ENCODE measurements around the gene FREY1.

FREY1 gene

DNA sequence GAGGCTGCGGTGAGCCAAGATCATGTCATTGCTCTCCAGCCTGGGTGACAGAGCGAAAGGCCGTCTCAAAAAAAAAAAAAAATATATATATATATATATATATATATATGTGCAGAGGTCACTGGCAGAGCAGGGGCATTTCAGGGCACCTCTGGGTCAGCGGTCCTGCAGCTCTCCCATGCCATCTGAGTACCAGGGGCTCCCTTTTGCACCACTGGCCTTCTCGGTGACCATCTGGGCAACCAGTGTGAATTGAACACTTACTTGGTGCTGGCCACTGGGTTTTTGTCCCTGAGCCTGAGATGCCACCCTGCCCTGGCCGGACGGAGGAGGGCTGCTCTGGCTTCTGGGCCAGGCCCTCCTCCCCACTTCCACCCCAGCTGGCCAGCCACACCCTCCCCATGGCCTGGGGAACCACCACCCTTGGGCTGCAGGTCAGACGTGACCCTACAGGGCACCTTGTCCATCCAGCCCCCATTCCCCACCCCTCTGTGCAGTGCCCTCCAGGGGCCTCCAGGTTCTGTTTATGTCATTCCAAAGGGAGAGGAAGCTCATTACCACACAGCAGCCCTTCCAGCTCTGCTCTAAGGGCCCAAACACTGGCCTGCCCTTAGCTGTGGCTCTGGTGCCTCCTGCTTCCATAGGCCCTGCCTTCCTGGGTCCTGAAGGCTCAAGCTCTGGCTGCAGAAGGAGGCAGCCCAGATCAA lies 11.4 kb downstream of the FREY1 start:
- Histone ChIP-seq H3K4me3 (ENCODE audit: low read length) (no peak overlapping the region), H3K36me3 (ENCODE audit: control insufficient read depth, insufficient read depth, low read length) (no peaks in the 10 kb centered on the region), H3K9me3 (ENCODE audit: control insufficient read depth, low read length) (no peaks in the 10 kb centered on the region), H3K9ac (ENCODE audit: low read length) (peak overlapping the region; percentile 15), H3K4me1 (ENCODE audit: control insufficient read depth, insufficient read depth, low read length) (peaks cover 10% of the 10 kb centered on the region), H3K27me3 (ENCODE audit: control insufficient read depth, insufficient read depth, low read length) (peaks cover 31% of the 10 kb centered on the region)

DNA sequence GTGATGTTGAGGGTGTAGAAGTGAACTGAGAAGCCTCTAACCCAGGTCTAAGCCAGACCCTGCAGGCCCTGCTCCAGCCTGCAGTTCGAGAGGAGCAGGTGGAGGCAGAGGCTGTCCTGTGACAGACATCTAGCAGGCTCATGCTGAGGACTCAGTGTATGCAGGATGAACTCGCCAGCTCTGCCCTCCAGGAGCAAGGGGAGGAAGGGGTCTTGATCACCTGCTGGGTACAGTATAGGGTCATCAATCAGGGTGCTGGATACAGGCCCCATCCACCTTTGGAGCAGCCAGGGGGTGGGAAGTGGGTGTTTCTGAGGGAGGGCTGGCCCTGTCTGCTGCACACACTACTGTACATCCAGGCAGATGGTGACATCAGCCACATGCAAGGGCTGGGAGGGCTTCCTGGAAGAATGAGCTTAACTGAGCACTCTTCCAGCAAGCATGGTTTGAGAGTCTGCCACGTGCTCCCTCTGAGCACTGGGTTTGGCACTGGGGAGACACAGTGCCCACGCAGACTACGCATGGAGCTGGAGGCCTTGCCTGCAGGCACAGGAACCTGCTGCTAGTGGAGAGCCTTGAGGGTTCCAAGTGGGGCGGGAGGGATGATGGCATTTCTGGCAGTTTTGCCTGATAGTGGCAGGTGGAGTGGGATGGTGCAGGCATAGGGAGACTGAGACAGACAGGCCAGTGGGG lies 12.4 kb downstream of the FREY1 start:
- H3K27me3 ChIP-seq (ENCODE audit: control insufficient read depth, insufficient read depth, low read length), result peaks cover 27% of the 10 kb centered on the region
- no peaks in the 10 kb centered on the region for H3K9me3 ChIP-seq (ENCODE audit: control insufficient read depth, low read length)
- H3K36me3 ChIP-seq (ENCODE audit: control insufficient read depth, insufficient read depth, low read length), result no peaks in the 10 kb centered on the region
- H3K9ac ChIP-seq (ENCODE audit: low read length), result no peak overlapping the region
- peaks cover 10% of the 10 kb centered on the region for H3K4me1 ChIP-seq (ENCODE audit: control insufficient read depth, insufficient read depth, low read length)
- H3K4me3 ChIP-seq (ENCODE audit: low read length), result no peak overlapping the region

- no peak overlapping the region for H3K9ac ChIP-seq (ENCODE audit: low read length)
Observed at GRCh38 chr11:45892856-45893255, 14.2 kb downstream of the FREY1 start.

DNA sequence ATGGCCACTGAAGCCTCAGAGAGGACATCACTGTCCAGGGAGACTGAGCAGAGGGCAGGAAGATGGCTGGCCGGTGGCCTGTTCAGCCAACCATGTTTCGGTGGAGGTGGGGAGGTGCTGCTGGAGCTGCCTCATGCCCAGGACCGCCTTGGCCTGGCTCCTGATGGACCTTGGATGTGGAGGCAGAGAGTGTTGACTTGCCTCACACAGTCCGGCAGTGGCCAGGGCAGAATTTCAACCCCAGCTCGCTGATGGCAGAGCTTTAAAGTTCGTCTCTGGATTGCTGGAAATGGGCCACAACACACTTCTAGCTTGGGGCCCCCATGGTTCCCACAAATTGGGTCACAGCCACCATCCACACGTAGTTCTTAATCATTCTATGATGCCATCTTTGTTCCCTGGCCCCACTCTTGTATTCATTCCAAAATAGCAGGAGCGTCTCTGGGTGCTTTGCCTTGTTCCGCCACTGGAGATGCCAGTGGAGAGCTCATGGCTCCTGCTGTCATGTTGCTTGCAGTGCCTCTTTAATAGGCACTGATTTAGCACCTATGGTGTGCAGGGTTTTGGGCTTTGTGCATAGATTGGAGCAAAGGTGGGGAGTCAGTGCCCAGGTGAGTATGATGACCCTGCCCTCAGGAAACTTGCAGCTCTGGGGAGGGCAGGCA lies 16.1 kb downstream of the FREY1 start:
- Histone ChIP-seq H3K9ac (ENCODE audit: low read length) (no peak overlapping the region), H3K9me3 (ENCODE audit: control insufficient read depth, low read length) (no peaks in the 10 kb centered on the region), H3K4me3 (ENCODE audit: low read length) (no peak overlapping the region), H3K27me3 (ENCODE audit: control insufficient read depth, insufficient read depth, low read length) (peaks cover 8% of the 10 kb centered on the region), H3K36me3 (ENCODE audit: control insufficient read depth, insufficient read depth, low read length) (no peaks in the 10 kb centered on the region), H3K4me1 (ENCODE audit: control insufficient read depth, insufficient read depth, low read length) (no peaks in the 10 kb centered on the region)

More at GRCh38 chr11:45892856-45893255, 14.2 kb downstream of the FREY1 start:
- H3K4me1 ChIP-seq (ENCODE audit: control insufficient read depth, insufficient read depth, low read length), result no peaks in the 10 kb centered on the region
- H3K4me3 ChIP-seq (ENCODE audit: low read length), result no peak overlapping the region
- H3K9me3 ChIP-seq (ENCODE audit: control insufficient read depth, low read length), result no peaks in the 10 kb centered on the region
- no peaks in the 10 kb centered on the region for H3K36me3 ChIP-seq (ENCODE audit: control insufficient read depth, insufficient read depth, low read length)
- peaks cover 18% of the 10 kb centered on the region for H3K27me3 ChIP-seq (ENCODE audit: control insufficient read depth, insufficient read depth, low read length)

DNA sequence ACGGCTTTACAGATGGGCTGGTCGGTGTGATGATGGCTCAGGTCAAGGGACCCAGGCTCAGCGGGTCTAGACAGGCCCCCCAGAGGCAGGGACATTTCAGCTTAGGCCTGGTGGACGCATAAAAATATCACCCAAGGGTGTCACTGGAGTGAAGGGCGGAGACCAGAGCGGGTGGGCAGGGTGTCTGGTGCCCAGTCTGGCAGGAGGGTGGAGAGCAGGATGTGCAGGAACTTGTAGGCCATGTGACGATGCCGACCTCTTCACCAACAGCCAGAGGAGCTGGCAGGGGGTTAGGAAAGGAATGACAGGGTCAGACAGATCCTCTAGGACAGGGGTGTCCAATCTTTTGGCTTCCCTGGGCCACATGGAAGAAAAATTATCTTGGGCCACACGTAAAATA lies 17.1 kb downstream of the FREY1 start:
- Histone ChIP-seq H3K9me3 (ENCODE audit: control insufficient read depth, low read length) (no peaks in the 10 kb centered on the region), H3K9ac (ENCODE audit: low read length) (no peak overlapping the region), H3K36me3 (ENCODE audit: control insufficient read depth, insufficient read depth, low read length) (no peaks in the 10 kb centered on the region), H3K27me3 (ENCODE audit: control insufficient read depth, insufficient read depth, low read length) (peaks cover 4% of the 10 kb centered on the region), H3K4me1 (ENCODE audit: control insufficient read depth, insufficient read depth, low read length) (peaks cover 3% of the 10 kb centered on the region), H3K4me3 (ENCODE audit: low read length) (no peak overlapping the region)

DNA sequence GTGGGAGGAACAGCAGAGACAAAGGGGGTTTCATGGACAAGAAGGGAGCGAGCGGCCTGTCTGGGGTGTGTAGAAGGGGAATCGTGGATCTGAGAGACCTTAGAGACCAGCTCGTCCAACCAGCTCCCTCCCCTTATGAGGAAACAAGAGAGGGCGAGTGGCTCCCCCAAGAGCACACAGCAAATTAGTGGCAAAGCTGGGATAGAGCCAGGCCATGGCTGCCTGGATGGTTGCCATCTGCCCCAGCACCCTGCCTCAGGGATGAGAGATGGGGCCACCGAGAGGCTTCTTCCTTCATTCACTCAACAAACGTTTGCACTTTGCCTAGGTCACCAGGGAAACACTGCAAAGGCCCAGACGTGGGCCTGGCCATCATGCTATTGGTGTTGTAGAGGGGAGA lies 17.5 kb downstream of the FREY1 start:
- Histone ChIP-seq H3K27me3 (ENCODE audit: control insufficient read depth, insufficient read depth, low read length) (peaks cover 4% of the 10 kb centered on the region), H3K36me3 (ENCODE audit: control insufficient read depth, insufficient read depth, low read length) (no peaks in the 10 kb centered on the region), H3K9ac (ENCODE audit: low read length) (no peak overlapping the region), H3K4me3 (ENCODE audit: low read length) (no peak overlapping the region), H3K9me3 (ENCODE audit: control insufficient read depth, low read length) (no peaks in the 10 kb centered on the region), H3K4me1 (ENCODE audit: control insufficient read depth, insufficient read depth, low read length) (peaks cover 4% of the 10 kb centered on the region)

GRCh38 chr11:45887587-45887986 lies 19.5 kb downstream of the FREY1 start:
- no peaks in the 10 kb centered on the region for H3K36me3 ChIP-seq (ENCODE audit: control insufficient read depth, insufficient read depth, low read length)
- no peaks in the 10 kb centered on the region for H3K27me3 ChIP-seq (ENCODE audit: control insufficient read depth, insufficient read depth, low read length)
- H3K9ac ChIP-seq (ENCODE audit: low read length), result no peak overlapping the region
- H3K4me3 ChIP-seq (ENCODE audit: low read length), result no peak overlapping the region
- H3K4me1 ChIP-seq (ENCODE audit: control insufficient read depth, insufficient read depth, low read length), result peaks cover 4% of the 10 kb centered on the region
- no peaks in the 10 kb centered on the region for H3K9me3 ChIP-seq (ENCODE audit: control insufficient read depth, low read length)

GRCh38 chr11:45886816-45887520 lies 20.1 kb downstream of the FREY1 start:
- Histone ChIP-seq H3K9ac (ENCODE audit: low read length) (no peak overlapping the region), H3K4me3 (ENCODE audit: low read length) (no peak overlapping the region), H3K27me3 (ENCODE audit: control insufficient read depth, insufficient read depth, low read length) (no peaks in the 10 kb centered on the region), H3K4me1 (ENCODE audit: control insufficient read depth, insufficient read depth, low read length) (peaks cover 4% of the 10 kb centered on the region), H3K36me3 (ENCODE audit: control insufficient read depth, insufficient read depth, low read length) (no peaks in the 10 kb centered on the region), H3K9me3 (ENCODE audit: control insufficient read depth, low read length) (no peaks in the 10 kb centered on the region)

DNA sequence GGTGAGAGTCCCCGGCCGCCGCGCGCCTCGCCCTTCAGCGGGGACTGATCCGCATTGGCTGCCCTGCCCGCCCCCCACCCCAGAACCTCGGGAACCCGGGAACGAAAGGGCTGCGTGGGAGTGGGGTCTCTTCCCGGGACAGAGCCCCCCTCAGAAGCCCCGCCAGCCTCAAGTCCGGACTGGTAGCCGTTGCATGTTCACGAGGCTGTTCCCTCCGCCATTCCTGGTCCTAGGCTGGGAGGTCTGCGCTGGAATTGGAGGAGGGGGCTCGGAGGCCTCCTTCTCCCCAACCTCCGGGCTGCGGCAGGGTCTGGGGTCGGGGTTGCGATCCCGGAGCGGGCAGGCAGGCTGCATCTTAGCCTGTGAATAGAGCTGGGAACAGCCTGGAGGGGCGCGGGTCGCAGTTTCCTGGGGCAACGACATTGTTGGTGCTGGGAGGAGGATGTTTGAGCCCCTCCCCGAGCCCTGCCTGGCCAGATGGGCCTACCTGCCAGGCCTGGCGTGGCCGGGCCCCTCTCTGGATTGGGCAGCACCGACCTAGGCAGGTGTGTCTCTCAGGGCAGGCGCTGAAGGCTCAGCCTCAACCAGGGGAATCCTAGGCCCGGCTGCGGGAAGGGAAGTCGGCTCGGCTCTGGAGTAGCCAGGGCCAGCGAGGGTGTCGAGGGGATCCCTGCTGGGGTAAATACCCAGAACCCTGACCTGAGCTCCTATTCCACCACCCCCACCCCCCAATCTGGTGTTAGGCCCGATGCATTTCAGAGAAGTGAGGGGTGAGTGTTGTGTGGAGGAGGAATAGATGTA lies 20.9 kb downstream of the FREY1 start:
- Histone ChIP-seq H3K4me3 (ENCODE audit: low read length) (no peak overlapping the region), H3K4me1 (ENCODE audit: control insufficient read depth, insufficient read depth, low read length) (peaks cover 4% of the 10 kb centered on the region), H3K36me3 (ENCODE audit: control insufficient read depth, insufficient read depth, low read length) (peaks cover 2% of the 10 kb centered on the region), H3K9ac (ENCODE audit: low read length) (peak overlapping the region; percentile 43), H3K9me3 (ENCODE audit: control insufficient read depth, low read length) (no peaks in the 10 kb centered on the region), H3K27me3 (ENCODE audit: control insufficient read depth, insufficient read depth, low read length) (no peaks in the 10 kb centered on the region)

DNA sequence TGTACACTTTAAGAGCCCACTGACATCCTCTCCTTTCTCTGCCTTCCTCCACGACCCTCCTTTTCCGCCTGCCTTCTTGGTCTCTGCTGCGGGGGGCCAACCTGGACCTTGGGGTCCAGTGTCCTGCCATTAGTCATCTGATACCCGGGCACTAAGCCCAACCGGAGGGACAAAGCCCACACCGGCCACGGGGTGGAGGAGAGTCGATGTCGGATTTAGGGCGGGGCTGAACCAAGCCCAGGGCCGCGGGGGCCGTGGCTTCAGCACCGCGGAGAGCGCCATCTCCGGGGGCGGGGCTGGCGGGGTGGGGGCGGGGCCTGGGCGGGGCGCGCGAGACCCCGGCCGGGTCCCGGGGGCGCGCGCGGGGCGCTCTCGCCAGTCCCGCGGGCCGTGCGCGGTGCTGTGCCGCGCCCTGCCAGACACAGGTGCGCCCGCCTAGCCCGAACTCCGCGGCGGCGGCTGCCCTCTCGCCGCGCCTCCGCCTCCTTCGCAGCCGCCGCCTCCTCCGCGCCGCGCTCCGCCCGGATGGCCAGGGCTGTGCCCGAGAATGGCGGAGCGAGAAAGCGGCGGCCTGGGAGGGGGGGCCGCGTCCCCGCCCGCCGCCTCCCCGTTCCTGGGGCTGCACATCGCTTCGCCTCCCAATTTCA lies 21.7 kb downstream of the FREY1 start, which contains the start of gene MAPK8IP1:
TSS of gene MAPK8IP1 (plus strand) at position 378 of the 647 bp plus-strand sequence. CDS start at position 548, 170 bp downstream.
- H3K9ac ChIP-seq (ENCODE audit: low read length), result peak within 1 kb of the TSS; percentile 43

More for the DNA sequence above, 21.7 kb downstream of the FREY1 start, which contains the start of gene MAPK8IP1:
- no peak within 1 kb of the TSS for H3K4me3 ChIP-seq (ENCODE audit: low read length)
- H3K9me3 ChIP-seq (ENCODE audit: control insufficient read depth, low read length), result no peaks in the 10 kb centered on the region
- H3K4me1 ChIP-seq (ENCODE audit: control insufficient read depth, insufficient read depth, low read length), result peaks cover 4% of the 10 kb centered on the region
- H3K36me3 ChIP-seq (ENCODE audit: control insufficient read depth, insufficient read depth, low read length), result peaks cover 6% of the 10 kb centered on the region
- H3K27me3 ChIP-seq (ENCODE audit: control insufficient read depth, insufficient read depth, low read length), result no peaks in the 10 kb centered on the region

Data from mucosa of stomach (tissue), 1 donor.